Pancreas (tissue), 10 donors: Measurements from ENCODE around the gene LHFPL2. TPM values are rescaled to one million over a fixed set of nuclear protein-coding genes. Genes with fewer than 3 reads are reported as not detected.
"Not testable (repeated sequence)": the region's sequence is repeated elsewhere in the genome, so short reads cannot be mapped to it uniquely, and the experiment has no call there.

Experiments used
- ATAC-seq, 4 donors: fragments of 200-7000 bp; cut with Tn5 transposase; one replicate each; pipeline versions ENCODE4 v1.8.0 to v1.9.1; 2020; ENCODE audit warnings: mild to moderate bottlenecking in 4 of 4, moderate library complexity in 4 of 4
- DNase-seq, 6 donors: peaks; one replicate each; pipeline ENCODE4 v3.0.0-alpha.2; 2020
- FAIRE-seq: peaks from 2 replicates; lab custom pipeline; 2012; peaks lifted over from hg19 to GRCh38; lab: Jason Lieb, UNC
- H3K27ac ChIP-seq, 4 donors: fragments of 200-600 bp; sonication (generic); 1 replicate in 3 of 4; 2 replicates in 1 of 4; pipeline versions ENCODE4 v1.5.0 to v1.8.0; 2020
- H3K27me3 ChIP-seq, 4 donors: fragments of 200-600 bp; one replicate each; pipeline ENCODE4 v1.8.0; 2021
- H3K36me3 ChIP-seq, 3 donors: fragments of 200-600 bp; sonication (generic) in 1 of 3; one replicate each; pipeline versions ENCODE4 v1.5.0 to v1.8.0; 2020 to 2021
- H3K4me1 ChIP-seq, 3 donors: fragments of 200-600 bp; one replicate each; pipeline ENCODE4 v1.8.0; 2021
- H3K4me3 ChIP-seq, 4 donors: fragments of 200-600 bp; sonication (generic) in 2 of 4; one replicate each; pipeline versions ENCODE4 v1.5.0 to v1.8.0; 2020 to 2021
- H3K9me3 ChIP-seq, 4 donors: fragments of 200-600 bp; one replicate each; pipeline ENCODE4 v1.8.0; 2021
- WGBS, 2 donors: extraction: QIAGEN DNeasy Blood & Tissue Kit; methylation state at CpG; one replicate each; pipeline ENCODE4 v1.1.7; 2013; 5-methylcytosine and 5-hydroxymethylcytosine counted together
- intact Hi-C, 3 donors: fragments of 100-400 bp; cut with DNase I; formaldehyde crosslinking; loops; one replicate each; pipeline versions ENCODE4 v1.11.1 to v1.14.2; 2022
- polyA plus RNA-seq, 2 donors: library from polyadenylated mRNA; stranded (reverse); fragments of 200-250 nt; gene quantifications; one replicate each; pipeline ENCODE4 v1.2.3, GENCODE V29; 2013
- total RNA-seq, 6 donors: library from RNA; stranded (reverse); fragmentation: NEBNext Ultra II Directional in 4 of 6; extraction: Animal tissue kit (Norgen Biotek cat#: 25700) in 4 of 6; gene quantifications; one replicate each; pipeline versions ENCODE4 v1.2.1 to v1.2.4, GENCODE V29; 2021 to 2023
- TF ChIP-seq, protein P1 (sequence below), 4 donors: fragments of 200-600 bp; sonication (generic) in 3 of 4; IDR thresholded peaks; one replicate each; pipeline versions ENCODE4 v1.5.0 to v1.8.0; 2021; ENCODE audit warnings: antibody characterized with exemption in 4 of 4
- donor health status: healthy with polysubstance abuse.
- donor health status: DM: no; HTN: no; CAD: no; lungs with moderate emphysema.
- donor health status: DM: no; HTN: no; CAD: no.
- donor health status: control.
- donor health status: control.
- donor health status: Bipolar disorder and iron deficiency.
- donor health status: DM: yes; HTN: yes; CAD: no.
- donor health status: DM: no; HTN: no; CAD: no.
- donor health status: DM: no; HTN: no; CAD: no.
- donor health status: DM: yes; HTN: yes; CAD: no.

The LHFPL2 gene
- total and polyA plus RNA-seq, 8 donors, result 4.0 to 28.4 (median 13.0) TPM

DNA sequence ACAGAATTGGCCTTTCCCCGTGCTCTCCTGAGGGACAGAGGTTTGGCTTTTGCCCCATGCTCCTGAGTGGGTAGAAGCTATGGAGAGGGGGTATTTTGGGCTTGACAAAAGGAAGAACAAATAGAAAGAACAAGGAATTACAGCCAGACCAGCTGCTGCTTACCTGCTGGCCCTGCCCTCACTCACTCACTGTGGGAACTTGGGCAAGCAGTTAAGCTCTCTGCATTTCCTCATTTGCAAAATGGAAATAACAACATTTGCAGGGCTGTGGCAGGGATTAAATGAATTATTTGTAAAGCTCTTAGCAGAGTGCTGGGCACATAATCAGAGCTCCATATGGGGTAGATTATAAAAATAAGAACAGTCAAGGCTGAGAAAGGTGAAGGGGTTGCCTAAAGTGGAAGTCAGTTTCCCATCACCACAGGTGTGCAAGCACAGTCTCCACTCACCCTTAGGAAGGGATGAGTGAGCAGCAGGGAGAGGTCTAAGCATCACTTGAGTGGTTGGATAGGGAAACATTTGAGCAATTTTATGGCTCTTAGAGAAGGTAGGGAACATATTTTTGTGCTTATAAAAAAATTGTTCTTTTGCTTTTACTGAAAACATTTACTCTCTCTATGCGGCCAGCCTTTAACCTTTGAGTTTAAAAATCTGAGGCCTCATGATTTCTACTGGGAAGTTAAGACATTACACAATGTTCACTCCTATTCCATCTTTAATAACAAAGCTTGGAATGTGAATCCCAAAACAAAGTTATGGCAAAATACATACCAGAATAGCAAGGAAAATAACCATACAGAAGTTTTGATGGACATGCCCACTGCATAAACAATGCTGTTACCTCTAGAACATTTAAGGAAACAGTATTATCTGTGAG is 42.8 kb upstream of the LHFPL2 start:
- ATAC-seq, result no peak
- Histone ChIP-seq H3K4me3 (no peak overlapping the region), H3K36me3 (no peaks in the 10 kb centered on the region), H3K9me3 (no peaks in the 10 kb centered on the region), H3K27ac (no peak overlapping the region), H3K27me3 (no peaks in the 10 kb centered on the region), H3K4me1 (no peaks in the 10 kb centered on the region)
- no peak for FAIRE-seq
- TF ChIP-seq, protein P1, sequence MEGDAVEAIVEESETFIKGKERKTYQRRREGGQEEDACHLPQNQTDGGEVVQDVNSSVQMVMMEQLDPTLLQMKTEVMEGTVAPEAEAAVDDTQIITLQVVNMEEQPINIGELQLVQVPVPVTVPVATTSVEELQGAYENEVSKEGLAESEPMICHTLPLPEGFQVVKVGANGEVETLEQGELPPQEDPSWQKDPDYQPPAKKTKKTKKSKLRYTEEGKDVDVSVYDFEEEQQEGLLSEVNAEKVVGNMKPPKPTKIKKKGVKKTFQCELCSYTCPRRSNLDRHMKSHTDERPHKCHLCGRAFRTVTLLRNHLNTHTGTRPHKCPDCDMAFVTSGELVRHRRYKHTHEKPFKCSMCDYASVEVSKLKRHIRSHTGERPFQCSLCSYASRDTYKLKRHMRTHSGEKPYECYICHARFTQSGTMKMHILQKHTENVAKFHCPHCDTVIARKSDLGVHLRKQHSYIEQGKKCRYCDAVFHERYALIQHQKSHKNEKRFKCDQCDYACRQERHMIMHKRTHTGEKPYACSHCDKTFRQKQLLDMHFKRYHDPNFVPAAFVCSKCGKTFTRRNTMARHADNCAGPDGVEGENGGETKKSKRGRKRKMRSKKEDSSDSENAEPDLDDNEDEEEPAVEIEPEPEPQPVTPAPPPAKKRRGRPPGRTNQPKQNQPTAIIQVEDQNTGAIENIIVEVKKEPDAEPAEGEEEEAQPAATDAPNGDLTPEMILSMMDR (IDR thresholded peaks at IDR 0.05), result no peak
- DNase-seq, result no peak
- 88 to 94% methylated on average over 2 of the region's 2 CpGs for WGBS, 2 donors
- intact Hi-C loops, result no loop called here

DNA sequence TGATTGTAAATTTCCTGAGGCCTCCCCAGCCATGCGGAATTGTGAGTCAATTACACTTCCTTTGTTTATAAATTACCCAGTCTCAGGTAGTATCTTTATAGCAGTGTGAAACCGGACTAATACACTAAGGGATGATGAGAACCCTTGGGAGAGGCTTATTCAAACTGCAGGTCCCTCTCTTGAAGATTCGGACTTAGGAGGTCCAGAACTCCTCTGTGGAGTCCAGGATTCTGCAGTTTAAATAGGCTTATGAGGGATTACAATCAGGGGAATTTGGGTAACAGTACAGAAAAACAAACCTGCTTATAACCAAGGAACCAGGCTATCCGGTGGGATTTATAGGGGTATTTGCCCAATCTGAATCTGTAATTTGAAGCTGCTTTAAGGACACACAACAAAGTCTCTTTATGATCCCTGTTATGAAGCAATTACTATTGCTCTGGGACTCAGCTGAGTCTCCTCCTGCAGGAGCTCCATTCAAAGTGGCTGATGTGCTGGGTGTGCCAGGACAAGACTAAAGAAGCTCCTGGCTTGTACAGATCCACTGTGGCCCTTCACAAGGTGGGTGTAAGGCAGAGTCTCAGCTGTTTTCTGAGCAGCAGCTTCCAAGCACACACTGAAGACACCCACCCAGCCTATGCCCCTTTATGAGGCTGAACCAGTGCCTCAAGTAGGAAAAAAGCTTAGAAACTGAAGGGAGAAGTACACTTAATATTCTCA is 41.8 kb upstream of the LHFPL2 start:
- no peaks in the 10 kb centered on the region for H3K36me3 ChIP-seq
- H3K27ac ChIP-seq, result no peak overlapping the region
- 81 to 82% methylated on average over 4 of the region's 4 CpGs for WGBS, 2 donors
- H3K4me1 ChIP-seq, result no peaks in the 10 kb centered on the region
- no peak for FAIRE-seq
- intact Hi-C loops, result no loop called here
- no peak for ATAC-seq
- TF ChIP-seq, protein P1 (IDR thresholded peaks at IDR 0.05), result no peak
- no peak overlapping the region for H3K4me3 ChIP-seq
- no peaks in the 10 kb centered on the region for H3K27me3 ChIP-seq
- no peak for DNase-seq
- H3K9me3 ChIP-seq, result no peaks in the 10 kb centered on the region

DNA sequence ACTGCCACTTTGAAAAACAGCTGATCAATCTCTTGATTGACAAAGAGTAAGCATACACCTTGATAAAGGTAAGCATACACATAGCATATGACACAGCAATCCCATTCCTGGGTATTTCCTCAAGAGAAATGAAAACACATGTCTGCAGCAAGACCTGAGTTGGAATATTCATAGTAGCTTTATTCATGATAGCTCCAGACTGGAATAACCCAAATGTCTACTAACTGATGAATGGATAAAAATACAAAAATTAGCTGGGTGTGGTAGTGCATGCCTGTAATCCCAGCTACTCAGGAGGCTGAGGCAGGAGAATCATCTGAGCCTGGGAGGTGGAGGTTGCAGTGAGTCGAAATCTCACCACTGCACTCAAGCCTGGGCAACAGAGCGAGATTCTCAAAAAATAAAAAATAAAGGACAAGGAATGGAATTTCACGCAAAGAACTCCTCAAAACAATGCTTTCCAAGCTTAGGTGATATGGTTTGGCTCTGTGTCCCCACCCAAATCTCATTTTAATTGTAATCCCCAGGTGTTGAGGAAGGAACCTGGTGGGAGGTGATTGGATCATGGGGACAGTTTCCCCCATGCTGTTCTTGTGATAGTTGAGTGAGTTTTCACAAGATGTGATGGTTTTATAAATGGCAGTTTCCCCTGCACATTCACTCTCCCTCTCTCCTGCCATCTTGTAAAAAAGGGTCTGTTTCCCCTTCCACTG is 41.1 kb upstream of the LHFPL2 start:
- no peak for DNase-seq
- no peak for ATAC-seq
- WGBS, 2 donors, result 94 to 97% methylated on average over 3 of the region's 3 CpGs
- no peak for FAIRE-seq
- Histone ChIP-seq H3K27ac (no peak overlapping the region), H3K4me3 (no peak overlapping the region), H3K27me3 (no peaks in the 10 kb centered on the region), H3K9me3 (no peaks in the 10 kb centered on the region), H3K4me1 (no peaks in the 10 kb centered on the region), H3K36me3 (no peaks in the 10 kb centered on the region)
- TF ChIP-seq, protein P1 (IDR thresholded peaks at IDR 0.05), result no peak
- intact Hi-C loops, result no loop called here

DNA sequence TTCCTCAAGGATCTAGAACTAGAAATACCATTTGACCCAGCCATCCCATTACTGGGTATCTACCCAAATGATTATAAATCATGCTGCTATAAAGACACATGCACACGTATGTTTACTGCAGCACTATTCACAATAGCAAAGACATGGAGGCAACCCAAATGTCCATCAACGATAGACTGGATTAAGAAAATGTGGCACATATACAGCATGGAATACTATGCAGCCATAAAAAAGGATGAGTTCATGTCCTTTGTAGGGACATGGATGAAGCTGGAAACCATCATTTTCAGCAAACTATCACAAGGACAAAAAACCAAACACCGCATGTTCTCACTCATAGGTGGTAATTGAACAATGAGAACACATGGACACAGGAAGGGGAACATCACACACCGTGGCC is 38.9 kb upstream of the LHFPL2 start:
- 73 to 91% methylated on average over 4 of the region's 4 CpGs for WGBS, 2 donors

DNA sequence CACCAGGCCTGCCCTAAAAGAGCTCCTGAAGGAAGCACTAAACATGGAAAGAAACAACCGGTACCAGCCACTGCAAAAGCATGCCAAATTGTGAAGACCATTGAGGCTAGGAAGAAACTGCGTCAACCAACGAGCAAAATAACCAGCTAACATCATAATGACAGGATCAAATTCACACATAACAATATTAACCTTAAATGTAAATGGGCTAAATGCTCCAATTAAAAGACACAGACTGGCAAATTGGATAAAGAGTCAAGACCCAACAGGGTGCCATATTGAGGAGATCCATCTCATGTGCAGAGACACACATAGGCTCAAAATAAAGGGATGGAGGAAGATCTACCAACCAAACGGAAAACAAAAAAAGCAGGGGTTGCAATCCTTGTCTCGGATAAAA is 35.3 kb upstream of the LHFPL2 start:
- FAIRE-seq, H3K9me3 ChIP-seq, ATAC-seq, H3K4me1 ChIP-seq, DNase-seq, H3K4me3 ChIP-seq, intact Hi-C loops, H3K27me3 ChIP-seq, H3K27ac ChIP-seq, H3K36me3 ChIP-seq: not testable (repeated sequence)
- WGBS, 2 donors, result 93 to 94% methylated on average over 5 of the region's 5 CpGs

More for the DNA sequence above, 38.9 kb upstream of the LHFPL2 start:
- FAIRE-seq, intact Hi-C loops, DNase-seq, H3K4me1 ChIP-seq, H3K27ac ChIP-seq, H3K36me3 ChIP-seq, H3K9me3 ChIP-seq, H3K4me3 ChIP-seq, H3K27me3 ChIP-seq, ATAC-seq: not testable (repeated sequence)
